Mesendoderm (in vitro differentiated cells): ENCODE measurements around the gene KCNB1.
A peak's percentile ranks its signal among the peaks of the same experiment; 100 is the strongest.

Source experiments
- DNase-seq: peaks from one replicate; pipeline ENCODE4 v3.0.0; 2013
- H2AK5ac ChIP-seq: 2 replicates; pipeline ENCODE4 v1.6.1; 2013; ENCODE audit warnings: low read length, inconsistent platforms
- H2BK120ac ChIP-seq: 2 replicates; pipeline ENCODE4 v1.6.1; 2013; ENCODE audit warnings: low read depth, mild to moderate bottlenecking, low read length, moderate library complexity, mixed read lengths
- H2BK15ac ChIP-seq: replicated peaks from 2 replicates; pipeline ENCODE4 v1.6.1; 2013; ENCODE audit warnings: low read depth, mild to moderate bottlenecking, moderate library complexity
- H2BK5ac ChIP-seq: 2 replicates; pipeline ENCODE4 v1.6.1; 2013; ENCODE audit warnings: low read length, inconsistent platforms
- H3K18ac ChIP-seq: 2 replicates; pipeline ENCODE4 v1.6.1; 2013; ENCODE audit warnings: mild to moderate bottlenecking, low read length, mixed read lengths
- H3K23ac ChIP-seq: one replicate; pipeline ENCODE4 v1.6.1; 2013; ENCODE audit warnings: low read length
- H3K27ac ChIP-seq: 2 replicates; pipeline ENCODE4 v1.5.1; 2013; ENCODE audit warnings: low read depth, mild to moderate bottlenecking, inconsistent platforms, low read length, moderate library complexity
- H3K27me3 ChIP-seq: 2 replicates; pipeline ENCODE4 v1.6.1; 2013; ENCODE audit warnings: low read length, control low read depth, mild to moderate bottlenecking, inconsistent platforms; ENCODE audit not compliant: insufficient read depth, poor library complexity
- H3K36me3 ChIP-seq: 2 replicates; pipeline ENCODE4 v1.6.1; 2013; ENCODE audit warnings: low read length, inconsistent platforms; ENCODE audit not compliant: control insufficient read depth, insufficient read depth
- H3K4ac ChIP-seq: one replicate; pipeline ENCODE4 v1.6.1; 2013; ENCODE audit warnings: low read depth, mild to moderate bottlenecking, low read length, moderate library complexity
- H3K4me1 ChIP-seq: 2 replicates; pipeline ENCODE4 v1.6.1; 2013; ENCODE audit warnings: low read depth, low read length, inconsistent platforms; ENCODE audit not compliant: control insufficient read depth
- H3K4me2 ChIP-seq: 2 replicates; pipeline ENCODE4 v1.6.1; 2013; ENCODE audit warnings: low read length
- H3K4me3 ChIP-seq: 2 replicates; pipeline ENCODE4 v1.5.1; 2013; ENCODE audit warnings: mild to moderate bottlenecking, low read length
- H3K56ac ChIP-seq: one replicate; pipeline ENCODE4 v1.6.1; 2013; ENCODE audit warnings: low read length
- H3K79me1 ChIP-seq: 2 replicates; pipeline ENCODE4 v1.6.1; 2013; ENCODE audit warnings: low read length, inconsistent platforms
- H3K79me2 ChIP-seq: 2 replicates; pipeline ENCODE4 v1.6.1; 2013; ENCODE audit warnings: mild to moderate bottlenecking, low read length; ENCODE audit not compliant: control insufficient read depth, insufficient read depth
- H3K9ac ChIP-seq: 2 replicates; pipeline ENCODE4 v1.6.1; 2013; ENCODE audit warnings: low read length, inconsistent platforms
- H4K5ac ChIP-seq: one replicate; pipeline ENCODE4 v1.6.1; 2013; ENCODE audit warnings: low read length
- H4K8ac ChIP-seq: one replicate; pipeline ENCODE4 v1.6.1; 2013; ENCODE audit warnings: low read depth, mild to moderate bottlenecking, control low read depth, low read length, moderate library complexity
- WGBS: extraction: QIAGEN DNeasy Blood & Tissue Kit; methylation state at CpG from one replicate; pipeline ENCODE4 v1.1.7; 2013; ENCODE audit warnings: low lambda C conversion rate, missing lambda C conversion rate; ENCODE audit not compliant: insufficient coverage; ENCODE audit errors: extremely low coverage; 5-methylcytosine and 5-hydroxymethylcytosine counted together

The KCNB1 gene

DNA sequence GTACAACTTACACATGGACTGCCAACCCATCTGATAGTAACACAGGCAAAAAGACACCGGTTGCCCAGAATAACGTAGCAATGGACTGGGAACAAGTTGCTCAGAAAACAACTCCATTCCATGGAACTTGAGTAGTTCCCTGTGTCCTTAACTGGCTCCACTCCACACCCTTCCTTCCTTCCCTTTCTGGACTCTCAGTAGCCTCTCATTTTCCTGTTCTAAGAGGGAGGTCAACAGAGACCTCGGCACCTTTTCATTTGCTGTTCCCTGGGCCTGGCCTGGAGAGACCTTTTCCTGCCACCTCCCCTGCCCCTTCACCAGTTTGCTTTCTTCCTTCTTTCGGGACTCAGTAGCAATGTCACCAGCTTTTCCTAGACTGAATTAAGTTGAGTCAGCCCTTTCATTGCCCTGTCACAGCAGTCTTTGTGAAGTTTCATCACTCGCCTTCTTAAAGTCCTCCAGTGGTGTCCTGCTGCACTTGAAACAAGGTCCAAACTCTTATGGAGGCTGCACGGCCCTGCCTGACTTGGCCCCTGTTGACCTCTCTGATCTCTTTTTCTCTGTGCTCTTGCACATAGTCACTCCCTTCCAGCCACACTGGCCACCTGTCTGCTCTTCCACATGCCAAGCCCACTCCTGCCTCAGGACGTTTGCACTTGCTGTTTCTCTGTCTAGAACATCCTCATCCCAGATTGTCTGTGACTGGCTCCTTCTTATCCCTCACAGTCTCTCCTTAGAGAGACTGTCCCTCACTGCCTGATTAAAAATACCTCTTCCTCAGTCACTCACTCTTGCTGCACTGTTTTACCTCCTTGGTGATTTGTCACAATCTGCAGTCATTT lies 90.8 kb downstream of the KCNB1 start:
- H3K27me3 ChIP-seq, result no peaks in the 10 kb centered on the region
- no peak overlapping the region for H2BK5ac ChIP-seq
- H3K79me1 ChIP-seq, result no peaks in the 10 kb centered on the region
- no peaks in the 10 kb centered on the region for H3K79me2 ChIP-seq
- no peak overlapping the region for H3K9ac ChIP-seq
- no peak overlapping the region for H3K18ac ChIP-seq
- no peak overlapping the region for H3K27ac ChIP-seq
- no peaks in the 10 kb centered on the region for H3K36me3 ChIP-seq
- H2BK120ac ChIP-seq, result no peak overlapping the region
- no peak overlapping the region for H3K4me2 ChIP-seq
- no peak overlapping the region for H4K8ac ChIP-seq
- H3K4me1 ChIP-seq, result no peaks in the 10 kb centered on the region
- H4K5ac ChIP-seq, result no peak overlapping the region
- no peak overlapping the region for H3K56ac ChIP-seq
- H2AK5ac ChIP-seq, result no peak overlapping the region
- no peak overlapping the region for H3K4ac ChIP-seq
- no peak overlapping the region for H2BK15ac ChIP-seq
- H3K23ac ChIP-seq, result no peak overlapping the region
- no peak overlapping the region for H3K4me3 ChIP-seq
- no CpG with 5 or more reads among the region's 7 CpGs for WGBS
- DNase-seq, result no peak

DNA sequence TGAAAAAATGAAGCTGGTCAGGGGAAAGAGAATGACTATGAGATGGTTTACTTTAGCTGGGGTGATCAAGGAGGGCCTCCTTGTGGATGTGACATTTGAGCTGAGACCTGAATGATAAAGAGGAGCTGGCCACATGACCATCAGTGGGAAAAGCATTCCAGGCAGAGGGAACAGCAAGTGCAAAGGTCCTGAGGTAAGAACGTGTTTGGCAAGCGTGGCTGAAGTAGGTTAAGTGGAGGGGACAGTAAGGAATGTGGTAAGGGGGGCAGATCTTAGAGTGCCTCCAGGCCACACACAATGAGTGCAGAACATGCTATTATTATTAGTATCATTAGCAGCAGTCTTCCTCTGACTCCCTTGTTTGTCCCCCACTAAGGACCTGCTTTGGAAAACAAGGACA lies 92.6 kb downstream of the KCNB1 start:
- Histone ChIP-seq H3K4ac (no peak overlapping the region), H3K56ac (no peak overlapping the region), H3K79me1 (no peaks in the 10 kb centered on the region), H3K4me3 (no peak overlapping the region), H3K9ac (no peak overlapping the region), H3K36me3 (no peaks in the 10 kb centered on the region), H2AK5ac (no peak overlapping the region), H3K23ac (no peak overlapping the region), H3K18ac (no peak overlapping the region), H3K27me3 (no peaks in the 10 kb centered on the region), H2BK15ac (no peak overlapping the region), H2BK5ac (no peak overlapping the region), H3K4me2 (no peak overlapping the region), H4K8ac (no peak overlapping the region), H3K4me1 (no peaks in the 10 kb centered on the region), H4K5ac (no peak overlapping the region), H3K27ac (no peak overlapping the region), H2BK120ac (no peak overlapping the region), H3K79me2 (no peaks in the 10 kb centered on the region)
- DNase-seq, result no peak
- WGBS, result no CpG with 5 or more reads among the region's 2 CpGs

GRCh38 chr20:49388744-49389143 lies 93.7 kb downstream of the KCNB1 start:
- no peaks in the 10 kb centered on the region for H3K79me2 ChIP-seq
- no peaks in the 10 kb centered on the region for H3K4me1 ChIP-seq
- peak; percentile 19 for DNase-seq
- H3K4ac ChIP-seq, result no peak overlapping the region
- no peaks in the 10 kb centered on the region for H3K36me3 ChIP-seq
- no peak overlapping the region for H2BK5ac ChIP-seq
- no peak overlapping the region for H3K27ac ChIP-seq
- no peak overlapping the region for H3K9ac ChIP-seq
- no peak overlapping the region for H3K4me3 ChIP-seq
- no peak overlapping the region for H2AK5ac ChIP-seq
- H4K8ac ChIP-seq, result no peak overlapping the region
- H3K56ac ChIP-seq, result no peak overlapping the region
- no peak overlapping the region for H2BK15ac ChIP-seq
- H3K79me1 ChIP-seq, result no peaks in the 10 kb centered on the region
- H3K18ac ChIP-seq, result no peak overlapping the region
- no peak overlapping the region for H4K5ac ChIP-seq
- H3K27me3 ChIP-seq, result no peaks in the 10 kb centered on the region
- H3K4me2 ChIP-seq, result no peak overlapping the region
- no peak overlapping the region for H3K23ac ChIP-seq
- H2BK120ac ChIP-seq, result no peak overlapping the region

- H3K79me2 ChIP-seq, result no peaks in the 10 kb centered on the region
- H3K36me3 ChIP-seq, result no peaks in the 10 kb centered on the region
- no peak overlapping the region for H3K9ac ChIP-seq
- no peak overlapping the region for H3K18ac ChIP-seq
- H3K27ac ChIP-seq, result no peak overlapping the region
- no peak for DNase-seq
- H4K5ac ChIP-seq, result no peak overlapping the region
- no peak overlapping the region for H3K4me2 ChIP-seq
- no peak overlapping the region for H3K4ac ChIP-seq
- H3K79me1 ChIP-seq, result no peaks in the 10 kb centered on the region
- no peak overlapping the region for H2BK5ac ChIP-seq
- H3K4me1 ChIP-seq, result no peaks in the 10 kb centered on the region
- WGBS, result no CpG with 5 or more reads among the region's 4 CpGs
- H2BK15ac ChIP-seq, result no peak overlapping the region
- no peaks in the 10 kb centered on the region for H3K27me3 ChIP-seq
- no peak overlapping the region for H3K4me3 ChIP-seq
- H3K56ac ChIP-seq, result no peak overlapping the region
- H2AK5ac ChIP-seq, result no peak overlapping the region
- H2BK120ac ChIP-seq, result no peak overlapping the region
- H3K23ac ChIP-seq, result no peak overlapping the region
- no peak overlapping the region for H4K8ac ChIP-seq
Measured at GRCh38 chr20:49387581-49387939, 94.9 kb downstream of the KCNB1 start.

DNA sequence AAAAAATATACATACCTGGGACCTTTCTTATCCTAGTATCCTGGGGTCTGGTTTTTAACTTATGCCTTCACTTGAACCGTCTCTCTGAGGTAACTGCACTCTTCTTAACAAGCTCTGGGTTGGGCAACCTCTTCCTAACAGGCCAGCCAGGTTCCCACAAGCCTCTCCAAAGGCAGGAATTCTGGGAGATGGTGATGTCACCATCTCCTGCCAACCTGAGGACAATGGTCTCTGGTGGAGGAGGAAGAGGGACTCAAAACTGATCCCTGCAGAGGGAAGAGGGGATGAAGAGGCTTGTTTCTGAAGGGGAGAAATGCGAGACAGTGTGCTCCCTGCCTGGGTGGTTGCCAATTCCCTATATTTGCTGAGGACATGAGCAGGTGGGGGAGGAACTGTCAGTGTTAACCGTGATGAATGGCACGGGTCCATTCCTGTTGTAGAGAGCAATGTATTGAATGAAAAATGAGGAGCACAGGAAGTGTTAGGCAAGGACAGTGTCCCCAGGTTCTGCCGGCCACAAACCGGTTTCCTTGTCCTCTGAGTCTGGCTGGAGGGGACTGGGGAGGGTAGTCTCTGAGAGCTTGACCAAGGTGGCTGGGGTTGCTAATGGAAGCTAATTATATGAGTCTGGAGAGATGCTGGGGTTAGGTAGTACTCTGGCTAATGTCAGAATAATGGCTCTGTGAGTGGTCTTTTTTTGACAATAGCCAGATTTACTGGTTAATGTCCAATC lies 95.5 kb downstream of the KCNB1 start:
- no peaks in the 10 kb centered on the region for H3K79me1 ChIP-seq
- H2BK15ac ChIP-seq, result no peak overlapping the region
- H3K4me3 ChIP-seq, result no peak overlapping the region
- H2AK5ac ChIP-seq, result no peak overlapping the region
- H4K8ac ChIP-seq, result no peak overlapping the region
- no peak overlapping the region for H2BK120ac ChIP-seq
- no peaks in the 10 kb centered on the region for H3K27me3 ChIP-seq
- H4K5ac ChIP-seq, result no peak overlapping the region
- H3K36me3 ChIP-seq, result no peaks in the 10 kb centered on the region
- no peak overlapping the region for H3K18ac ChIP-seq
- no peak overlapping the region for H2BK5ac ChIP-seq
- peak; percentile 38 for DNase-seq
- no peaks in the 10 kb centered on the region for H3K4me1 ChIP-seq
- H3K56ac ChIP-seq, result no peak overlapping the region
- no peak overlapping the region for H3K27ac ChIP-seq
- WGBS, result no CpG with 5 or more reads among the region's 6 CpGs
- H3K4ac ChIP-seq, result no peak overlapping the region
- H3K23ac ChIP-seq, result no peak overlapping the region
- no peak overlapping the region for H3K4me2 ChIP-seq
- no peaks in the 10 kb centered on the region for H3K79me2 ChIP-seq
- no peak overlapping the region for H3K9ac ChIP-seq
